Measurements from ENCODE around the gene DIS3L2.

The DIS3L2 gene

GRCh38 chr2:231935207-231935524, 26.3 kb upstream of the DIS3L2 start:
- TF ChIP-seq CTCF (IDR thresholded peaks at IDR 0.05; ENCODE audit: insufficient read depth, low read length, poor library complexity, severe bottlenecking): no peak
- no peak overlapping the region for H3K4me3 ChIP-seq (replicated peaks; ENCODE audit: low read depth, low read length)

GRCh38 chr2:231935815-231936214, 25.7 kb upstream of the DIS3L2 start:
- TF ChIP-seq CTCF (IDR thresholded peaks at IDR 0.05; ENCODE audit: insufficient read depth, low read length, poor library complexity, severe bottlenecking): no peak
- Histone ChIP-seq H3K36me3 (ENCODE audit: control insufficient read depth, insufficient read depth, low read length) (no peaks in the 10 kb centered on the region), H3K4me3 (replicated peaks; ENCODE audit: low read depth, low read length) (no peak overlapping the region), H3K27me3 (replicated peaks; ENCODE audit: control insufficient read depth, insufficient read depth, low read length) (no peaks in the 10 kb centered on the region; the same call in 1 of the 2 replicates)
- DNase-seq (ENCODE audit: extremely low read depth, insufficient read length): no peak

More at GRCh38 chr2:231935207-231935524, 26.3 kb upstream of the DIS3L2 start:
- no peak for DNase-seq (ENCODE audit: extremely low read depth, insufficient read length)
- no peaks in the 10 kb centered on the region; the same call in 1 of the 2 replicates for H3K27me3 ChIP-seq (replicated peaks; ENCODE audit: control insufficient read depth, insufficient read depth, low read length)
- no peaks in the 10 kb centered on the region for H3K36me3 ChIP-seq (ENCODE audit: control insufficient read depth, insufficient read depth, low read length)

GRCh38 chr2:231936491-231936890, 25.0 kb upstream of the DIS3L2 start:
- no peaks in the 10 kb centered on the region; the same call in 1 of the 2 replicates for H3K27me3 ChIP-seq (replicated peaks; ENCODE audit: control insufficient read depth, insufficient read depth, low read length)
- no peak for DNase-seq (ENCODE audit: extremely low read depth, insufficient read length)
- H3K4me3 ChIP-seq (replicated peaks; ENCODE audit: low read depth, low read length): no peak overlapping the region
- no peak for TF ChIP-seq CTCF (IDR thresholded peaks at IDR 0.05; ENCODE audit: insufficient read depth, low read length, poor library complexity, severe bottlenecking)
- no peaks in the 10 kb centered on the region for H3K36me3 ChIP-seq (ENCODE audit: control insufficient read depth, insufficient read depth, low read length)

GRCh38 chr2:231937057-231937456, 24.5 kb upstream of the DIS3L2 start:
- H3K36me3 ChIP-seq (ENCODE audit: control insufficient read depth, insufficient read depth, low read length): no peaks in the 10 kb centered on the region
- no peak for TF ChIP-seq CTCF (IDR thresholded peaks at IDR 0.05; ENCODE audit: insufficient read depth, low read length, poor library complexity, severe bottlenecking)
- H3K27me3 ChIP-seq (replicated peaks; ENCODE audit: control insufficient read depth, insufficient read depth, low read length): no peaks in the 10 kb centered on the region; the same call in 1 of the 2 replicates
- DNase-seq (ENCODE audit: extremely low read depth, insufficient read length): no peak
- no peak overlapping the region for H3K4me3 ChIP-seq (replicated peaks; ENCODE audit: low read depth, low read length)

- Histone ChIP-seq H3K36me3 (ENCODE audit: control insufficient read depth, insufficient read depth, low read length) (no peaks in the 10 kb centered on the region), H3K27me3 (replicated peaks; ENCODE audit: control insufficient read depth, insufficient read depth, low read length) (no peaks in the 10 kb centered on the region; the same call in 1 of the 2 replicates), H3K4me3 (replicated peaks; ENCODE audit: low read depth, low read length) (no peak overlapping the region)
- no peak for DNase-seq (ENCODE audit: extremely low read depth, insufficient read length)
- no peak for TF ChIP-seq CTCF (IDR thresholded peaks at IDR 0.05; ENCODE audit: insufficient read depth, low read length, poor library complexity, severe bottlenecking)
Observed at GRCh38 chr2:231939022-231939421, 22.5 kb upstream of the DIS3L2 start.

- DNase-seq (ENCODE audit: extremely low read depth, insufficient read length): no peak
- no peak for TF ChIP-seq CTCF (IDR thresholded peaks at IDR 0.05; ENCODE audit: insufficient read depth, low read length, poor library complexity, severe bottlenecking)
- Histone ChIP-seq H3K36me3 (ENCODE audit: control insufficient read depth, insufficient read depth, low read length) (no peaks in the 10 kb centered on the region), H3K4me3 (replicated peaks; ENCODE audit: low read depth, low read length) (no peak overlapping the region), H3K27me3 (replicated peaks; ENCODE audit: control insufficient read depth, insufficient read depth, low read length) (no peaks in the 10 kb centered on the region; the same call in 1 of the 2 replicates)
Observed at GRCh38 chr2:231940795-231941194, 20.7 kb upstream of the DIS3L2 start.

Data from GM06990 (cell line).